Measurements from ENCODE around the gene DNAJB7. TPM values are rescaled to one million over a fixed set of nuclear protein-coding genes. Genes with fewer than 3 reads are reported as not detected.
A peak's percentile ranks its signal among the peaks of the same experiment; 100 is the strongest.

Gene DNAJB7
- total RNA-seq, 1 experiment from 2014 or later: not detected

GRCh38 chr22:40855979-40856512, 5.9 kb downstream of the DNAJB7 start:
- Histone ChIP-seq H3K9me2 (replicated peaks; ENCODE audit: low read length) (no peaks in the 10 kb centered on the region), H3K4me3 (ENCODE audit: low read length) (peak overlapping the region; percentile 82), H3K79me2 (ENCODE audit: low read length) (peaks cover 94% of the 10 kb centered on the region), H3K9me3 (ENCODE audit: low read length) (no peaks in the 10 kb centered on the region), H3K36me3 (ENCODE audit: low read depth, low read length) (peaks cover 4% of the 10 kb centered on the region; the same call in 1 of the 2 replicates), H3K9ac (ENCODE audit: low read length) (peak overlapping the region; percentile 98), H3K27ac (ENCODE audit: low read length) (peak overlapping the region; percentile 96), H4K20me1 (ENCODE audit: low read length) (peaks cover 20% of the 10 kb centered on the region; the same call in 1 of the 2 replicates), H3K4me1 (ENCODE audit: insufficient read depth, low read length) (peaks cover 33% of the 10 kb centered on the region), H2AFZ (ENCODE audit: low read length) (peak overlapping the region; percentile 86), H3F3A (ENCODE audit: low read length, unreplicated experiment) (no peaks in the 10 kb centered on the region), H3K27me3 (ENCODE audit: low read length) (no peaks in the 10 kb centered on the region), H3K4me2 (ENCODE audit: low read length) (peak overlapping the region; percentile 95)
- ATAC-seq (peak; percentile 25), DNase-seq (no peak)
- POLR2A ChIA-PET (ENCODE audit: unreplicated experiment): interaction anchor here (0.5 to 0.6 kb wide), 2 partner anchors 15 to 165 kb away, joined by 4 to 34 read pairs; no protein-coding TSS in a partner anchor
- no peak for TF ChIP-seq CTCF (conservative IDR thresholded peaks at IDR 0.05; ENCODE audit: low read depth, low read length)
- no peak for TF ChIP-seq EZH2 (IDR thresholded peaks at IDR 0.05; ENCODE audit: low read length, unreplicated experiment)
- no peak for TF ChIP-seq EZH2phosphoT487 (IDR thresholded peaks at IDR 0.05; ENCODE audit: borderline replicate concordance, low read length)
- intact Hi-C loops (cut with micrococcal nuclease): no loop called here
- CTCF ChIA-PET: interaction anchor here (0.6 kb wide), 1 partner anchor 43 kb away, joined by 6 read pairs; no protein-coding TSS in a partner anchor
- TSS peak; percentile 36 for BruUV-seq (replicated peaks)

GRCh38 chr22:40855071-40855978, 6.6 kb downstream of the DNAJB7 start:
- Histone ChIP-seq H3K27me3 (ENCODE audit: low read length) (no peaks in the 10 kb centered on the region), H3K4me1 (ENCODE audit: insufficient read depth, low read length) (peaks cover 33% of the 10 kb centered on the region), H3K4me2 (ENCODE audit: low read length) (peak overlapping the region; percentile 95), H3K9ac (ENCODE audit: low read length) (peak overlapping the region; percentile 98), H2AFZ (ENCODE audit: low read length) (no peak overlapping the region), H3K4me3 (ENCODE audit: low read length) (peak overlapping the region; percentile 82), H3K9me2 (replicated peaks; ENCODE audit: low read length) (no peaks in the 10 kb centered on the region), H4K20me1 (ENCODE audit: low read length) (peaks cover 22% of the 10 kb centered on the region; the same call in 1 of the 2 replicates), H3K79me2 (ENCODE audit: low read length) (peaks cover 95% of the 10 kb centered on the region), H3F3A (ENCODE audit: low read length, unreplicated experiment) (no peaks in the 10 kb centered on the region), H3K36me3 (ENCODE audit: low read depth, low read length) (peaks cover 5% of the 10 kb centered on the region; the same call in 1 of the 2 replicates), H3K9me3 (ENCODE audit: low read length) (no peaks in the 10 kb centered on the region), H3K27ac (ENCODE audit: low read length) (no peak overlapping the region)
- no peak for DNase-seq
- CTCF ChIA-PET: no interaction called here
- POLR2A ChIA-PET (ENCODE audit: unreplicated experiment): no interaction called here
- no TSS peak for BruUV-seq (replicated peaks)
- no peak for ATAC-seq
- TF ChIP-seq CTCF (conservative IDR thresholded peaks at IDR 0.05; ENCODE audit: low read depth, low read length): no peak
- TF ChIP-seq EZH2phosphoT487 (IDR thresholded peaks at IDR 0.05; ENCODE audit: borderline replicate concordance, low read length): no peak
- TF ChIP-seq EZH2 (IDR thresholded peaks at IDR 0.05; ENCODE audit: low read length, unreplicated experiment): no peak
- intact Hi-C loops (cut with micrococcal nuclease): no loop called here

Measured in PC-3 (cell line).